A172 (cell line): ENCODE data around the gene ZNF324. TPM values are rescaled to one million over a fixed set of nuclear protein-coding genes. Genes with fewer than 3 reads are reported as not detected.
"Not testable (repeated sequence)": the region's sequence is repeated elsewhere in the genome, so short reads cannot be mapped to it uniquely, and the experiment has no call there.

Experiments
- DNase-seq: peaks from one replicate; pipeline ENCODE4 v3.0.0-alpha.2; 2015; ENCODE audit warnings: low spot score
- total RNA-seq: library from RNA; depleted of rRNA; stranded (reverse); fragments of >200 nt; shearing (Covaris generic); gene quantifications from 2 replicates; pipeline ENCODE4 v1.2.3, GENCODE V29; 2014

ZNF324 gene
- total RNA-seq, 1 experiment from 2014 or later: 21.5 TPM

DNA sequence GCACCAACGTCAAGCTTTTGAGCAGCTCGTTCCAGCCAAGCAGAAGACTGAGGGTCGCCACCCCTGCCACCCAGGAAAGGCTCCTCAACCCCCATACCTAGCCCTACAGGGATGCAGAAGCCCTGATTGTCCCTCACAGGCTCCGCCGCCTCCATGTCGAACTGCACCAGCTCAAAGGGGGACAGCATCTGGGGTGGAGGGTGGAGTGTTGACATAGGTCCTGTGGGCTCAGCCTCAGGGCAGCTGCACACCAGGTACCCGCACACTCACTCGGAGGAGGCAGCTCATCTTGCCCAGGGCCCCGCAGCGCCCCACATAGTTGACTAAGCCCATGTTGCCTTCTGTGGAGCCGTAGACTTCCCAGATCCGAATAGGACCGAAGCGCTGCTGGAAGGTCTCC, 33.4 kb downstream of the ZNF324 start:
- DNase-seq: no peak

DNA sequence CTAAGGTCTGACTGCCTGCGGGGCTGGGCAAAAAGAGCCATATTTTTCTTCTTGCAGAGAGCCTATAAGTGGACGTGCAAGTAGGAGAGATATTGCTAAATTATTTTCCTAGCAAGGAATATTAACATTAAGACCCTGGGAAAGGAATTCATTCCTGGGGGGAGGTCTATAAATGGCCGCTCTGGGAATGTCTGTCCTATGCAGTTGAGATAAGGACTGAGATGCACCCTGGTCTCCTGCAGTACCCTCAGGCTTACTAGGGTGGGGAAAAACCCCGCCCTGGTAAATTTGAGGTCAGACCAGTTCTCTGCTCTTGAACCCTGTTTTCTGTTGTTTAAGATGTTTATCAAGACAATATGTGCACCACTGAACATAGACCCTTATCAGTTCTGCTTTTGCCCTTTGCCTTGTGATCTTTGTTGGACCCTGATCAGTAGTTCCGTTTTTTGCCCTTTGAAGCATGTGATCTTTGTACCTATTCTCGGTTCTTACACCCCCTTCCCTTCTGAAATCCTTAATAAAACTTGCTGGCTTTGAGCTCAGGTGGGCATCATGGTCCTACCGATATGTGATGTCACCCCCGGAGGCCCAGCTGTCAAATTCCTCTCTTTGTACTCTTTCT, 40.8 kb downstream of the ZNF324 start:
- DNase-seq: not testable (repeated sequence)

DNA sequence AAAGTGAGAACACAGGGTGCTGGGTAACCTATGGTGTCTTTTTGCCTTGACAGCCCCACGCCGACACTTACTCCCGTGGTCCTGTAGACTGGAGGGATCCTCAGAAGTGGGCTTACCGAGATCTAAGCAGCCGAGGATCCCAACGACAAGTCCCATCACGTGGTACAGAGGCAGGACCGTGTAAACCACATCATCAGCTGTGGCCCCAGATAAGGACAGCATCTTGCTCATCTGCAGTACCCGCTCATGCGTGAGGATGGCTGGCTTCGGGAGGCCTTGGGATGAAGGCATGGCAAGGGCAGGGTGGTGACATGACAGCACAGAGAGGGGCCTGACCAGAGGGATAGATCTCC, 42.8 kb downstream of the ZNF324 start:
- DNase-seq: no peak

DNA sequence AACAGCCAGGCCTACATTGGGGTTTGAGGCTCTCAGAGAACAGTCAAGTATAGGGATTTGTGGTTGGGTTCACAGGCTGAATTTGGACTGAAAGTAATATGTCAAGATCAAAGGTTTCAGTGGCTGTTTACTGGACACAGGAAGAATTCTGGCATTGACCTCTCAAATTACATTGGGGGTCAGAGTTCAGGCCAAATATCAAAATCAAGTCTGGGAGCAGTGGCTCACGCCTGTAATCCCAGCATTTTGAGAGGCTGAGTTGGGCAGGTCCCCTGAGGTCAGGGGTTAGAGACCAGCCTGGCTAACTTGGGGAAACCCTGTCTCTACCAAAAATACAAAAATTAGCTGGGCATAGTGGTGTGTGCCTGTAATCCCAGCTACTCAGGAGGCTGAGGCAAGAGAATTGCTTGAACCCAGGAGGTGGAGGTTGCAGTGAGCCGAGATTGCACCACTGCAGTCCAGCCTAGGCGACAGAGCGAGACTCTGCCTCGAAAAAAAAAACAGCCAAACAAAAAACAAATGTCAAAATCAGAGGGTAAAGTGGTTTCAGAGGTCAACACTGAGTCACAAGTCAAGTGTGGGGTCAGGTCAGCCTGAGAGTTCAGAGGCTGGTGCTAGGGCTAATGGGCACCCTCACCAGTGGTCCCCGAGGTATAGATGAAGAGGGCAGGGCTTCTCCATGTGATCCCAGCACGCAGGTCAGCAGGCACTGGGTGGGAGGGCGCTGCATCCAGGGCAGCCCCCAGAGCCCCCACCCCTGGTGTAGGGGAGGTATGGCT, 43.4 kb downstream of the ZNF324 start:
- no peak for DNase-seq

DNA sequence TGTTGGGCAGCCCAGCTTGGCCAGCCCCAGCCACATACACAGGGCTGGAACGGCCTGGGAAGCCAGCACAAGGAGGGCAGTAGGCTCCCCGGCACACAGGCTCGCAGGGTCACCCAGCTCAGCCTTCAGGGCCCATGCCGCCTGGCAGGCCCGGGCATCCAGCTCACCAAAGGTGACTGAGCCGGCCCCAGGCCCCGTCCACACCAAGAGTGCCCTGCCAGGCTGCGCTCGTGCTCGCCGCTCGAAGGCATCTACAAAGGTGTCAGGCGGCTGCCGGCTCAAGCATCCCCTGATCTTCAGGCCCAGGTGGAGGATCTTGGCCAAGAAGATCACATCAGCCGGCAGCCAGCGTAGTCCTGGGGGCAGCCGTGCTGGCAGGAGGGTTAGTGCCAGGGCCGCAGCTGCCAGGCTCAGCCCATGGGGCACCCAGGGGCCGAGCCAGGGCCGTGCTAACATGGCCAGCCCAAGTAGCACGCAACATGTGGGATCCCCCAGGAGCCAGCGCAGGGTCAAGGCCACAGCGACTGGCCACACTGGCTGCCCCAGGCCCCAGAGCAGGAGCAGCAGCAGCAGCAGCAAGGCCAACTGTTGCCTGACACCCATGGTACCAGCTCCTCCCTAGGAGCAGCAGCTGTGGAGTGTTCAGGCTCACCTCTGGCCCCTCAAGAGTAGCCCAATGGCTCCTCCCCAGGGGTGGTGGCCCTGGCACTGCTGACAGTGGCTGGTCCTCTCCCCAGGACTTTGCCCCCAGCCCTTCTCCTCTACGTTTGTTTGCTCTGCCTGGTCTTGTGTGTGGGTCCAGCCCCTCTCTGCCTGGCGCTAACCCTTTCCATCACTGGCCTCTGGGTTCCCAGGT, 44.7 kb downstream of the ZNF324 start, which contains the start of gene SLC27A5:
SLC27A5 (minus strand) TSS at position 640 of the 856 bp plus-strand sequence; CDS start at position 603, 37 bp downstream.
- no peak for DNase-seq

DNA sequence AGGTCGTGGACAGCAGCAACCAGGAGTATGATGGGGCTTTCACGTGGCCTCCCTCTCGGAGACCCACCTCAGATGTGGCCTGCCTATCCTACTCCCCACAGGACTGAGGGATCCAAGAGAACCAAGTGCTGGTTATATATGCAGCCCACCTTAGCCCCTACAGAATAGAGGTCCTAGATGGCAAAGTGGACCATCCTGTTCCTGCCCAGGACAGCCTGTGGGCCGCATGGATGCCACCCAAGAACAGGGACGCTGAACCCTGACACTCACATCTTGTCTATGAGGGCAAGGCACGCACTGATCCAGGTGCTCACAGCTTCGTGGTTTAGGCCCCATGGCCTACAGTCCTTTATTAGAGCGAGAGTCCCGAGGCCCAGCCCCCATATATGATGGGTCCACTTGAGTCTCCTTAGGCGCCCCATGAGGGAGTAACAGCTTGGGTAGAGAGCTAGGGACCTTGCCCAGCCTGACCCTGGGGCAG, 46.4 kb downstream of the ZNF324 start:
- DNase-seq: no peak

DNA sequence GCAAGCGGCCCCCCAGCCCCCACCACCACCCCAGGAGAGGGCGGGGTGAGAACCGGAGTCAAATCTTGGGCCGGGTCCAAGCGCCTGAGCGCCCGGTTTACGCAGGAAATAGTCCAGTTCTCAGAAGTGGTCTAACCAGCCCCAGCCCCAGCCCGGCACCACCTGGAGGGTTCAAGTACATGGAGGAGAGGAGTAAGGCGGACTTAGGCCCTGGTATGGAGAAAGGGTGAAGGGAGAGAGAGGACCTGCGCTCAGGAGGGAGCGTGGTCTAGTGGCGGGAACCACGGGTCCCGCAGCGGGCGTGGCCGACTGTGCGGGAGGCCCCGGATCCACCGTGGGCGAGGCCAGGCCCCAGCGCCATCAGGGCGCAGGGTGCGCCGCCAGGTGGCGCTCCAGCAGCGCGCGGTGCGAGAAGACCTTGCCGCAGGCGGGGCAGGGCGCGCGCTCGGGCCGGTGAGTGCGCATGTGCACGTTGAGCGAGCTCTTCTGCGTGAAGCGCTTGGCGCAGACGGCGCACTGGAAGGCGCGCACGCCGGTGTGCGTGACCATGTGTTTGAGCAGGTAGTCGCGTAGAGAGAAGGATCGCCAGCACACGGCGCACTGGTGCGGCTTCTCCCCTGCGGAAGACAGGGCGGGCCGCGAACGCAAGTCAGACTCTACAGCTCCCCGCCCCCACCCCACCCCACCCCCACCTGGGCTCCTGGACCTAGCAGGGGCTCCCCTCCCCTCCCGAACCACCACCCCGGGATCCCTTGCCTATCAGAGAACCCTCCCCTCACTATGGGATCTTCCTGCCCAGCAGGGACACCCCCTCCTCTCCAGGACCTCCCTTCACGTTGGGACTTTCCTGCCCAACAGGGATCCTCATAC, 47.0 kb downstream of the ZNF324 start:
- DNase-seq: no peak

DNA sequence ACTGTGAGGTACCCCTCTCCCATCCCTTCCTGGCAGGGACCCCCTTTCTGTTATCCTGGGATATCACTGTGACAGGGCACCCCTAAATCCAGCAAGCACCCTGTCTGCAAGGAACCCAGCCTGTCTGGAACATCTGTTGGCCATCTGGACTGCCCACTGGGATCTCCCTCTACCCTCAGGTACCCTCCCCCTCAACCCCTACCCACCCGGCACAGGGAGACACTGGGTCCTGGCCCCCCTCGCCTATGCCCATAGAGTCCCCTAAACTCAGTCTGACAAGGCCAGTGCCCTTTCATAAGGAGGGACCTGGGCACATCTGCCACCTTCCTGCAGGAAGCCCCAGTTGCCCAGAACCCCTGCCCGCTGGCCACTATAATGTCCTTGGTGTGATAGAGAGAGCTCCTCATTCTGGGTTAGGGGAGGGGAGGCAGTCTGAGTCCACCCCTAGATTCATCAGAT, 47.7 kb downstream of the ZNF324 start:
- no peak for DNase-seq

DNA sequence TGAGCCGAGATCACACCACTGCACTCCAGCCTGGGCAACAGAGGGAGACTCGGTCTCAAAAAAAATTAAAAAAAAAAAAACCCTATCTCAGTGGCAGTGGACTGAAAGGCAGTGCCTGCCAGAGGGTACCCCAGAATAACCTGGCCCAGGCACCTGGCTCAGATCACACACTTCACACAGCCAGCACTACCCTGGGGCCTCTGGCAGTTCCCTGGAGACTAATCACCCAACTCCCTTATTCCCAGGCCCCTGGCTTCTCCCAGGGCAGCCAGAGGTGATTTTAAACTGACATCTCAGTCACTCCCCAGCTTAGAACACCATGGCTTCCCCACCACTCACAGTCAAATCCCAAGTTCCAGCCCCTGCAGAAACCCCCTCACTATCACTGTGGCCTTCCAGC, 48.4 kb downstream of the ZNF324 start:
- DNase-seq: no peak

DNA sequence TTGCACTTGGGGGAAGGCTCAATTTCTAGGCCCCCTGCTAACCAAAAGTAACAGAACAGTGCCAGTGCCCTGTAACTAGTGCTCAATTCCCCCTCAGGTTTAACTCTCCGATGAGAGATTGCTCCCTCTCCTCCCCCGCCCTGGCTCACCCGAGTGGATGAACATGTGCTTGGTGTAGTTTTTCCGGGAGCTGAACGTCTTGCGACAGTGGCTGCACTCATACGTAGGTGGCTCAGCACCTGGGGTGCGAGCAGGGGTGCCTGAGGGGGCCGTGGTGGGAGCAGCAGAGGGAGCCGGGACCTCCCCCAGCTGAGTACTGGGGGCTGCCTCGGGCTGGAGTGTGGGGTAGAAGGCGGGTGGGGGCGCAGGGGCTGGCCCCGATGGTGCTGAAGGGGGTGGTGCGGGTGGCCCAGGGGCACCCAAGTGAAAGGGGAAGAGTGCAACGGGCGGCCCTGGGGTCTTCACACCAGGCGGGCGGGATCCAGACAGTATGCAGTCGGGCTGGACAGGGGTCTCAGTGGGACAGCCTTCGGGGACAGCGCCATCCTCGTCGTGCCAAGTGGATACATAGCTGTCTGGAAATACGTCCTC, 49.5 kb downstream of the ZNF324 start:
- no peak for DNase-seq

DNA sequence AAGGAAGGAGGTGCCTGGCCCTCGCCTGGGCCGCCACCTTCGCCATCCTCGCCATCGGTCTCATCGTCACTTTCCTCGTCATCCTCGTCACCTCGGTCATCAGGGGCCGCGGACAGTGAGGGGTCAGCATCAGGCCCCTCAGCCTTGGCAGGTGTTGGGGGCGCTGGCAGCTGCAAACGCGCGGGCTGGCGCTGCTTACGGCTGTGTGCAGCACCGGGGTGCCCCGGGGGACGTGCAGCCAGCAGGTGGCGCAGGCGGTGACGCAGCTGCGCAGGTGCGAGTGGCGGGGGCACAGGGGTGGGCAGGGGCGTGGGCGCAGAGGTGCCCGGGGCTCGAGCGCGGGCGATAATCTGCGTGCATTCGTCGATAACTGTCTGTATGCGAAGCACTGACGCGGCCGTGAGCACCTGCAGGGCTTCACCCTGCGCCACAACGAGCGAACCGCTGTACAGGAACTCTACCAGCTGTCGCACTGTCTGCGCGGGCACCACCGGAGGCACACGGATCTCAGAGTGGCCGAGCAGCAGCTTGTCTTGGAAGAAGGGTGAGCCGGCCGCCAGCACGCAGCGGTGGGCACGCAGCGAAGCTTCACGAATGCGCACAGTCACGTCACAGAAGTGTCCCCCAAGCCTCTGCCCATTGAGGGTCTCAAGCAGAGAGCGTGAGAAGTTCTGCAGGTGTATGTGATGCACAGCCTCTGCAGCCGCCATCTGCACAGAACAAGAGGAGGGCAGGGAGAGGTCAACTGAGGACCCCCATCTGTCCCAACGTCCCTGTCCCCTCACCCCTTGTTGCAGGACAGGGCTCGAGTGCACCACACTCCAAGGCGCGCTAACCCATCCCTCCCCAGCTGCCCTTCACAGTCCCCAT, 50.3 kb downstream of the ZNF324 start:
- DNase-seq: no peak

DNA sequence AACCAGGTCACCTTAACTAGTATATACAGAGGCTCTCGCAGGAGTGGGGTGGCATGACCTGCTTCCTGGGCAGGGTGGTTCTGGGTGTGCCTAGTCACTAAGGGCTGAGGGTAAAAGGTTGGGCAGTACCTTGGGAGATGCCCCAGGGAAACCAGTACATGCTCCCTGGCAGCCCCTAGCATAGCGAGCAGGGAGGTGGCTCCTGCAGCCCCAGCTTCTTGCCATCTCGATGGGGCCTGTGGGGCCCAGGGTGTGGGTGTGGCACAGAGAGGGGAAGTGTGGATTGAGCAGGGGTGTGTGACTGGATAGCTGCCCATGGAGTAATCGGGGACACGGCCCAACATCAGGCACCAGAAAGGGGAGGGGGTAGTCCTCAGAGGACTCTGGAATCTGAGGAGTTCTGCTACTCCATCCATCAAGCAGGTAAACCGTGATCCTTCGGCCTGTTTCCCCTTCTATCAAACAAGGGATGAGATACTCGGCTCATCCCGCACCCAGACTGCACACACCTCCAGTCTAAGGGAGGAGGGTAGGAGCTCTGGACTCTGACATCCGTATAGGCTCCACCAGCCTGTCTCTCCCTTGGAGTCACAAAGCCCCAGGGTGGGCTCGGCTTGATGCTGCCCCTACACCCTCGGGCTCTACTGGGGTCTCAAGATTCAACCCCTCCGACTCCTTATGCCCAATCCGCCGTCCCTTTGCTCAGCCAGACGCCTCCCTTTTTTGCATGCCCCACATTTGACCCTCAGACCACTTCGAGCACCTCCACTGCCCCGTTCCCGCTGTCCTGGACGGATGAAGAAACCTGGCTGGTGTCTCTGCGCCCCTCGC, 51.6 kb downstream of the ZNF324 start:
- DNase-seq: peak; percentile 12

DNA sequence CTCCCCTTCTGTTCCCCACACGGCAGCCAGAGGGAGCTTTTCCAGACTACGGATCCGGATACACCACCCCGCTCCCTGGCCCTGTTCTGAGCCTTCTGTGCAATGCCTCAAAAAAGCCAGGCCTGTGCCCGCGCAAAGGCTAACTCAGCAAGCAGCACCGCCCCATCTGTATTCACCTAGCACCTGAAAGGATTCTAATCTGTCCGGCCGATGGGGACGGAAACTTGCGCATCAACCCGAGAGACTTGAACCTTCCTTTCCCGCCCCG, 52.1 kb downstream of the ZNF324 start:
- DNase-seq: peak; percentile 77

DNA sequence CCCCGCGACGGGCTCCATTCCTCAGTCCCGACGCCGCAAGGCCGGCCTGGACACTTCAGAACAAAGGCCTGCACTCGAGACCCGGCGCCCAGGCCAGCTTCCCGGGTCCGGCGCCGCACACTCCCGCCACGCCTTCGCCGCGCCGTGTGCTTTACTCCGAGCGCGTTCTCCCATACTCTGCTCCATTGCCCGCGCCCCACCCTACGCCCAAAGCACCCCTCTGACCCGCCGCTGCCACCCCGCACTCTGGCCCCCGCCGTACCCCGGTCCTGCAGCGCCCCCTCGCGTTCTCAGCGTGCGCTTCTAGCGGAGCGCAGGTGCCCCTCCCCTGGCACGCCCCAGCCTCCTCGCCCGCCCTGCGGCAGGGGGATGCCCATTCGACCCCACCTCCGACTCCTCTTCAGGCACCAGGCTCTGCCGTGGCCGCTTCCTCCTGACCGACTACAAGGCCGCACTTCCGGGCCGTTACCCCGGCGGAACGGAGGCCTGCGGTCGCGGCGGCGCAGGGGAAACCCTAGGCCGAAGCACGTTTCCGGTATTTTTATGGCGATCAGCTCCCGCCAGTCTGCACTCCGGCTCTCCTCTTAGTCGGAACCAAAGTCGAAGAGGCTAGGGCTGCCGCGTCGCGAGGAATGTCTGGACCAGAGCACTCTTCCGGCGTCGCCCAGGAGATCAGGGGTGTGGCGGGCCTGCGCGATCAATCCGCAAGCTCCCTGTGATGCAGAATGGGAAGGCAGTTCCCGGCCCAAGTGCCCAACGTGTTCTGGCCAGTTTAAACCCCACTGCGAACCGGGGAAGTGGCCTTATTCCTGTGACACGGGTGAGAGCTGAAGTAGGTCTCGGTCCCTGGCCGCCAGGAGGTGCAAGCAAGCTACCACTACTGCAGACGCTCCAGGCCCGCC, 52.7 kb downstream of the ZNF324 start, which contains the start of gene ZBTB45:
ZBTB45 (minus strand) TSS at position 456 of the 902 bp plus-strand sequence. CDS start 2,137 bp downstream, outside the sequence.
- peak; percentile 98 for DNase-seq

DNA sequence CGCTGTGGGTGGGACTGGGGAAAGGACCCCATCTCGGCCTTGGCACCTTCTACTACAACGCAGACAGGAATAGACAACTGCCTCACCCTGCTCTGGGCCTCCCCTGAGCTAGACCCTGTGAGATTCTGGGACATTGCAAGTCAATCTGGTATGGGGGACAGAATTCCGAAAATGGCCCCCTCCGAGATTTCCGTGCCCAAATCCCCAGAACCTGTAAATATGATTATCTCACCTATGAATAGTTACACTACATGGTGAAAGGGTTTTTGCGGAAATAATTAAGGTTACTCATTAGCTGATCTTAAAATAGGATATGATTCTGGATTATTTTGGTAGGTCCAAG, 53.3 kb downstream of the ZNF324 start:
- DNase-seq: no peak

DNA sequence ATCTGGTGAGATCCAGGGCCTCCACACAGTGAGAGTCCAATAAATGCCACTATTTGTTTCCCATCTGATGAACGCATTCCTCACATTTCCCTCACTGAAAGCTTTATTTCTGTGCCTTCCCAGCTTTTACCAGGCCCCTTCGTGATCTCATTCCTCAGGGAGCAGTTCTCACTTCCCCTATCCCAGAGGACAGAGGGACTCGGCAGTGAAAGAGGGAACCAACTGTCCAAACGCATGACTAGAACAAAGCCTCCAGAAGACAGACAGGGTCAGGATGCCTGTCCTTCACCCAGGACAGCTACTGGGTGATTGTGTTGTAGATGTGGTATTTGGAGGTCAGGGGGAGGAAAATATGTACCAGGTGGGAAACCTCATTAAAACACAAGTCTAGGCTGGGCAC, 54.8 kb downstream of the ZNF324 start:
- no peak for DNase-seq

DNA sequence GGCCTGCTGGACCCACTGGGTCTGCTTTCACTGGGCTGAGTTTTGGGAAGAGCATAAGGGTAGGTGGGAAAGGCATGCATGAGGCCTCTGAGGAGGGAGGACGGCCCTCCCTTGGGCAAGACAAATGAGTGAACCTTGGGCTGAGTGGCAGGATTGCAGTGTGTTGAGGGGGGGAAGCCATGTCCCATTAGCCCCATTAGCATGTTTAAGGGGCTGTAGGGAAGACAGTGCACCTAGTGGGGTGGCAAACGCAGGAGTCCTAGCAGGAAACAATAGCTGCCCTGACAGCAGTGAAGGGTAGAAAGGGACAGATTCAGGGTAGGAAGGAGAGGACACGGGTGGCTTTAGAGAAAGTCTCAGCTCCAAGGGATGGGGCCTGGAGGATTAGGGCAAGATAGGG, 55.8 kb downstream of the ZNF324 start:
- no peak for DNase-seq
